HG02973 (cell line): ENCODE results near the gene MYO5C.
A peak's percentile ranks its signal among the peaks of the same experiment; 100 is the strongest.

Experiments used
- ATAC-seq: cut with Tn5 transposase; IDR thresholded peaks from one replicate; pipeline ENCODE4 v1.9.1; 2021; ENCODE audit warnings: moderate library complexity; ENCODE audit not compliant: unreplicated experiment

MYO5C gene

DNA sequence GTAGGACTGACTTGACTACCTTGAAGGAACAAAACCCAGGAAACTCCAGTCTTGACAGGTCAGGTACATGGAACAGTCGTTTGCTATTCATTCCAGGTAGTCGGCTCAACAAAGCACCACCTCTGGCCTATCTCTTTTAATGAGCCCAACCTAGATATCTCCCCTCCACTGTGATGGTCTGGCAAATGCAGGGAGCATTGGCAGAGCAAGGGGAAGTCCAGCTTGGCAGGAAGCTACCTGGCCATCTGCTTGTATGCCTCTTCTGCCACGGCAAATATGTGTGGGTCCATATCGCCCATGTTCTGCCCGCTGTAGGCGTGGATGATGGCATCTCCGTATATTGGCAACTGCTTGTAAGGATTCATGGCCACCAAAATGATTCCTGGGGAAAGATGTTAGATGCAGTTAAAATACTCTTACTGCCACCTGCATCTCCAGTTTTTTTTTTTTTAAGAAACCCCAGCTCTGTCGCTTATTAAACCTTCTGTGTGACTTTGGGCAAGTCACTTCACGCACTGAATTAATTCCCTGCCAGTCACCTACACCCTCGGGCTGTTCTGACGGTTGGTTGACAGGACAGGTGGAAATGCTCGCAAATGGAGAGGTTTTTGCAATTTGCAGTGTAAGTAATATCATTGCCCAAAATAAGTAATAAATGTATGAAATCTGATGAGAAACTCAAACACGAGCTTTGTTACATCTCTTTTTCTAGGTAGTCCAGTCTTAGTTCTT is 16.8 kb downstream of the MYO5C start:
- ATAC-seq: no peak

DNA sequence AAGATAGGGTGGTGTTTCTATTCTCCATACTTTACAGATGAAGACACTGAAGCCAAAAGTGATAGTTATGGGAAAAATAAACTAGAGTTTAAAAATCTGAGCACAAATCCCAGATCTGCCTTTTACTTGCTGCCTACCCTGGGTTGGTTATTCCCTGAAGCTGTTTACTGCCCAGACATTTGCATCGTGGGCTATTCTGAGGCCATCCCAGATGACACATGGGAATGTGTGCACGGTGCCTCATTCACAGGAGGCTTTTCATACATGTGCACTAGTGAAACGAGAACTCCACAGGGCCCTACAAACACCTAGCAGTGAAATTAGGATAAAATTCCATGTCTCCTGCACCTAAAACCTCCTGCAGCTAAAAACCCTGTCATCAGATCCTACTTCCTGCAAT is 17.5 kb downstream of the MYO5C start:
- no peak for ATAC-seq

DNA sequence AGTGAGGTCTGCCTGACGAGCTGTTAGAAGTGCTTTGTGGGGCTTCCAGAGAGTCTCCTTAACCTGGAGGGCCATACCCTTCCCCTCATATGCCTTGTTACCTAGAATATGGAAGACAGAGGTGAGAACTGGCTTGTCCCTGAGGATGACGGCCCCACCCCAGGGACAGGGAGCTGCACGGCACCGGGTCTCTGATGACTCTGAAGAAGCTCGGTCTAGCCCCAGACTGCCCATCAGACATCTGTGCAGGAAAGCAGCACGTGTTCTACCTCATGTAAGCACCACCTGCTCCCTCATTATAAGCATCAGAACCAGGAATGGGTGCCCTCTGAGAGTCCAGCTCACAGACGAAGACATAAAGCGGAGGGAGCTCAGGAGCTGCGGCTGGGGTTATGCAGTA is 18.0 kb downstream of the MYO5C start:
- no peak for ATAC-seq

DNA sequence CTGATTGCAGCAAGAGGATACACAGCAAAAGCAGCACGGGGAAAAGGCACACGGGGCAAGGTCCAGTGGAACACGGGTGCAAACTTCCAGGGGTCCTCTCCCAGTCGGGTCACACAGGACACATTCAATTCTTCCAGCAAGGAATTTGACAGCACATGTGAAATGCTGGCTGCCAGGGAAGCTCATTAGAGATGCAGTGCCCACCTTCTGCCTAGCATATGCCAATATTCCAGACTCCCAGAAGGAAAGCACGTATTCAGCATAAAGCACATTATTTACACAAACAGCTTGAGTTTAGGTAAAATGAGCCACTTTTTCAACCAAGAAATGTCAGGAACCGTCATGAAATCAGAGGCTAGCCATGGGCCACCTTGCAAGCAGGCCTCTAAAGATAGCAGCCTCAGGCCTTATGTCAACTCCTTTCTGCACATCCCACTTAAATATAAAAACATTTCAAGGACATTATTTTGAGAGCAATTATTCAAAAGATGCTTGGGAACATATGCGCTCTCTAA is 19.3 kb downstream of the MYO5C start:
- no peak for ATAC-seq

DNA sequence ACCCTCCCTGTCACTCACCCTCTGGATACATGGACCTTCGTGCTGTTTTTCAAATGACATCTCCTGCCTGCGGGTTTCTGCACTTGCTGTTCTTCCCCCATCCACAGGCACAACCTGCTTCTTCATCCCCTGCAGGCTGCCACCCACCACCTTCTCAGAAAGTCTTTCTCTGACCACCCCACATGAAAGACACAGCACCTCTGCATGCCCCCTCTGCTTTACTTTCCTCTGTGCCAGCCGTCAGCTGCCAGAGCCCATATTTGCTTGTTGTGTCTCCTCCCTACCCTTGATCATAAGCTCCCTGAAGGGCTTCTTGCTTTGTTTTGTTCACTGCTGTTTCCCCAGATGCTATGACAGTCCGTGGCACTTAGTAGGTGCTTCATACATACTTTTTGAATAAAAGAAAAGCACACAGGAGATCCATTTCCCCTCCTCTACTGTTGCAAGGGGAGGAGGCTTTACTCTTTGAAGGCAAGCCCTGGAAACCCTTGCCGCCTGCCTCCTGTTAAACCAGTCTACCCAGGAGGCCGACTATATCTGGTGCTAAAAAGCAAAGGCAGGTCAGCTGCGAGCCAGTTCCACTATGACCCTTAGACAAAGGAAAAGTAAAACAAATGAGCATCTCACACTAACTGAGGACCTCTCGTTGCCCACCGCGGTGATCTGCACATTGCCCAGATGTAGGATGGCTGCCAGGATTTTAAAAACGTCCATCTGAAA is 31.9 kb downstream of the MYO5C start:
- no peak for ATAC-seq

DNA sequence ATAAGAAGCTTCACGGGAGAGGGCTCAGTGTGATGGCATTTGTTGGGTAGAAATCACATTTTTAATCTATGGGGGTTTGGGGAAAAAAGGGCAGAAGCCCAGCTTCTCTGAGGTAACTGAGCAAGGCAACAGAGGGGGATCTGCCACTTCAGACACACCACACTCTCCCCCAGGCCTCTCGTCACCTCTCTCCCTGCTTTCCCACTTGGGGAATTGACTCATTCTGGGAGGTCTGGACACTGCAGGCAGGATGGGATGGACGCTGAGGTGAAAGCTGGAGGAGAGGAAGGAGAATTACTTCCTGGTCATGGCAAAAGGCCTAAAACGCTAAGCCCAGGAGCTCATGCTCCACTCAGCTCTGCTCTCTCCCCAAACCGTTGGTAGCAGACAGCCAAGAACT is 33.2 kb downstream of the MYO5C start:
- ATAC-seq: no peak

DNA sequence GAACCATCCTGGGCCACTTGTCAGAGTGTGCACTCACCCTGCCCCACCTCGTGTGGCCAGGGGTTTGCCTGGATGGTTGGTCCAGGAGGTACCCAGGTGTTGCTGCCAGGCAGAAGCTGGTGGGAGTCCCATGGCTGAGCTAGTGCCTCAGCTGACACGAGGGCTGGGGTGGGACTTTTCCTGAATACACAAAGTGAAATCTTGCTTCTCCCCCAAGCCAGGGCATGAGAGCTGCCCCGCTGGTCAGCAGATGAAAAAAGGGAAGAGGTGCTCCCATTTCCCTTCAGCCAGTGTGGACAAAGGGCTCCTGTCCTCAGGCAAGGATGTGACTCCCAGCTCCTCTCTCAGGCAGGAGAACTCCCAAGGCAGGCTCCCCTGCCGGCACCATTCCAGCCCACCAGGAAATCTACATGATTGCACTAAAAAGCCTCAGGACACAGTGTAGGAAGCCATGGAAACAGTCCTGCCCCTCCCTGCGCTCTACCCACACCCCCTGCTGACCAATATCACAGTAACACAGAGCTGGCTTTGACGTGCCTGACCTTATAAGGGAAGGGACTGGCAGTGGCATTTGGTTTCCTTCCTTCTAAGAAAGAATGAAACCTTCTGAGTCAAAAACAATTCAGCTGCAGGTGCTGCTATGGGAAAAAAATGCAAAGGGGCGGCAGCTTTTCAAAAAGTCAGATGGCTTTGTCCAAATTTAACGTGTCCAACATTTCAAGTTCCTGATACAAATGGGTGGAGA is 33.9 kb downstream of the MYO5C start:
- ATAC-seq: peak; percentile 99

DNA sequence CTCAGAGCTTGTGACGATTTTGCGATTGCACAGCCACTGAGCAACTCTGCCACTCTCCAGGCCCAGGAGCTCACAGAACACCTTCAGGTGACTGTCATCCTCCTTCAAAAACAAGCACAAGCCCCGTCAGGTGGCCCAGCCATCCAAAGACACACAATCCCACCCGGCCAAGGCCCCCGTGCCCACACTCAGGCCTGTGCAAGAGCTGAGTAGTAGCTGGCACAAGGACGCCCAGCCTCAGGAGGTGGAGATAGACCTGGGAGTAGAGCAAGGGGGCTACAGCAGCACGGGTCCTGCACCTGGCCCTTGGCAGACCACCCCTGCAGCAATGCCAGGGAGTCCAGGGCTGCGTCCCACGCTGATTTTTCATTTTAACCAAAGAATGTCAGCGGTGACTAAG is 34.6 kb downstream of the MYO5C start:
- no peak for ATAC-seq

DNA sequence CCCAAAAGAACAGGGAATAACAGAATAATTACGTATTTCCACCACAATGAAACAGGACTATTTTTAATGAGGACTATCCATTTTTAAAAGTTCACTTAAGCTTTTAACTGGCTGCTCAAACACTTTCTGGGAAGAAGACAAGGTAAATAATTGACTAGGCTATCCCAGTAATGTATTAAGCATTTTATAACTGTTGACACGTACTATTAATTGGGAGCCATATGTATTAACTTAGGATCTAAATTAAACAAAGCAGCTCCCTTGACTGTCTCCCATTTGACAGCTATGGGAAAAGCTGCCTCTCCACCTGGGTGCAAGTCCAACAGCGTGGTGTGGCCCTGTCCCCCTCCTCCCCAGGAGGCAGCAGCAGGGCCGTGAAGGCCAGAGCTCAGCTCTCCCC is 36.1 kb downstream of the MYO5C start:
- no peak for ATAC-seq

DNA sequence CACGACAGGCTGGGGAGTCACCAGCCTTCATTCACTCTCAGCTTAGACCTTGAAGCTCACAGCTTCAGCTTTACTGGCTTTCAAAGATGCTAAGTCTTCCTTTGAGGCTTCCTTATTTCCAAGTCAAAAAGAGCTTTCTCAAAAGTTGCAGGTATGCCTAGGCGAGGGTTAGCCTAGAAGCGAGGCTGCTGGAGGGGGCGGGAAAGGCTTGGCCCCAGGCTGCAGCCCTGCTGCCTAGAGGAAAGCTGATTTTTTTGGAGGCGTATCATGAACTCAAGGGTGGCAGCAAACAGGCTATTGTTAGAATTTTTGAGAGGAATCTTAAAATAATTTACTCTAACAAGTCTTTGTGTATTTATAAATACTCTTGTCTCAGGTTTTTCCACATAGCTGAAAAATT is 37.1 kb downstream of the MYO5C start:
- ATAC-seq: no peak

DNA sequence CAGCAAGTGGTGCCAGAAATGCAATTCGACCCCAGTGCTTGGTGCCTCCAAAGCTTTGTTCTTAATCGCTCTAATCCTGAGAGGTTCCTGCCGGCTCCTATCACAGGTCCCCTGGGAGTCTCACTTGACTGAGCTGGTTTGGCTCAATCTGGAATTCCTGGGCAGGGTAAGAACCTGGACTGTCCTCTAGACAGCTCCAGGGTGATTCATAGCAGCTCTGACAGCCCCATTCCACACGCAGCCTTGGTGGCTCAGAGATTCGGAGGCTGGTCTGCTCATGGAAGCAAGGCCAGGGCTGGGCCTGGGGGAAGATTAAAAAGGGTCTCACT is 37.9 kb downstream of the MYO5C start:
- no peak for ATAC-seq

DNA sequence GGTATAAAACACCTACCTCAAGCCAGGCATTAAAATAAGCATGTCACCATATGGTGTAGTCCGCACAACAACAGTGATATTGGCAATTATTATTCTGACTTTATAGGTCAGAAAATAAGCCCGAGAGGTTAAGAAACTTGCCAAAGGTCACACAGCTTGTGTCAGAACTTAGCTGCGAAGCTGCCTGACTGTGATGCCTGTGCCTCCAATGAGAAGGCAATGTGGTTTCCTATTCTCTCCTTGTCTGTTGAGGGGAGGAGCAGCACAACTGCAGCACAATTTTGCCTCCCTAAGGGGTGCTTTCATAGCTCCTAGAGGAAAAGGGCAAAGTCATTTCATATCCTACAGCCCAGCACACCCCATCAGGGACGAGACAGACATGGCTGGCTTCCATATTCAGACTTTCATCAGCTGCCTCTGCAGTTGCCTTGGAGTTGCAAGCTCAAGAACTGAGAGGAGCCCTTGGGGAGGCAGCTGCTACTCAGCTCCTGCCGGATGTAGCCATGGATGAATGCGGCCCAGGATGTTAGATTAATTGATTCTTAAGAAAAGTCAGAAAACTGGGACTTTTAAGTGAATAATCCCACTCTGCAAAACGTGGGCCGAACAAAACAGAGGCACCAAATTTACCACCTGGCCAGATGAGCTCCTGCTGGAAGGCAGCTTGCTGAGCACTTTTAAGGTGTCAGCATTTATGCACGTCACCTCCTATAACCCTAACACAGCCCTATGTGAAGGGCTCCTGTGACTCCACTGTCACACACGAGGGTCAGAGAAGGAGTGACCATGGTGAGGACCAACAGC is 38.5 kb downstream of the MYO5C start:
- no peak for ATAC-seq

DNA sequence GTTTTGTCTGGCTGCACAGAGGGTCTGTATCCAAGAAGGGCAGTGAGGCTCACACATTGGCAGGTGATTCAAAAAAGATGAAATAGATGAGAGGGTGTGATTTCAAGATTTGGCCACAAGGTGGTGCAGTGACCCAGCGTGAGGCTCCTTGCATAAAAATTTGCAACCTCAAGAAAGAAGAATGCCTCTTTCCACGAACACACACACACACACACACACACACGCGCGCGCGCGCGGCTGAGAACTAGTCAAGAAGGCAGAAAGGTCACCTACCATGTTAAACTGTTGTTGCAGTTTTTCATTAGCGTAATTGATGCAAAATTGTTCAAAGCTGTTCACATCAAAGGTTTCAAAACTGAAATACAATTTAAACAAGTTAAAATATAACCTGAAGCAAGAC is 39.2 kb downstream of the MYO5C start:
- no peak for ATAC-seq

DNA sequence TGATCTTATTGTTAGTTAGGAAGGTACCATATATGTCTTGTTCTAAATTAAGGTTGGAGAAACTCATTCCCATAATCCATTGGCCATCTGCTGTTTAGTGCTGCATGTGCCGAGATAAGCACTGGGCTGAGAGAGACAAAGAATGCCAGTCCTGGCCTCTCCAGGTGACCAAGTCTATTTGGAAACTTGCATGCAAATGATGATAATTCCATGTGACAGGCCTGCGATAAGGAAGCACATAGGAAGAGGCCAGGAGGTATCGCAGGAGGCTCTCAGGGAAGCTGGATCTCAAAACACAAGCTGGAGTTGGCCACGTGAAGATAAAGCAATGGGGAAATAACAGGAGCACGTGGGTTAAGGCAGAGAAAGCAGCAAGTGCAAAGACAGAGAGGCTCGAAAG is 39.7 kb downstream of the MYO5C start:
- ATAC-seq: no peak

DNA sequence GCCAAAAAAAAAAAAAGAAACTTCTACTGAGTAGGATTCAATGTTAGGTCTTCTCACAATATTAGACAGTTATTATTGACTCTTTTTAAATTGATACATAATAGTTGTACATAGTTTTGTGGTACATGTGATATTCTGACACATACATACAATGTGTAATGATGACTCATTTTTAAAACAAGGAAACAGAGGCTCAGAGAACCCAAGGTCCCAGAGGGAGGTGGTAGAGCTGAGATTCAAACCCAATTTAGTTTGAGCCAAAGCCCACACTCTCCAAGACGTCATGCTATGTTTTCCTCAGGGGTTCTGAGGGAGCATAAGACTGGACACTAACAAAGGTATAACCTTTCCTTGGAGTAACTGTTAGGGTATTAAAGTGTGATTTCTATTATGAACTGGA is 40.6 kb downstream of the MYO5C start:
- no peak for ATAC-seq

DNA sequence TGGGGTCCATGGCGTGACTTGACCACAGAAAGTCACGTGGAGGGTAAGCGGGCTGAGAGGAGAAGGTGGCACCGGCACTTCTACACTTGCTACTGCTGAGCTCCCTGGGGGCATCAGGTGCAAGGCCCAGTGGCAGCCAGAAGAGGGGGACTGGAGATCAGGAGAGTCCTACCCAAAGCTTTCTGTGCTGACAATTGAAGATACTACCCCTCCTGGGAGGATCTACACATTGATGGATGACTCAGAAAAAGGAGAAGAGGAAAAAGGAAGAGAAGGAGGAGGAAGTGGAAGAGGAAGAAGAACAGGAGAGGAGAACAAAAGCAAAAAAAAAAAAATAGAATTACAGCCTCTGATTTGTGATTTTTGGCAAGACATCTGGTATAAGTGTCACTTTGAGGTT is 41.2 kb downstream of the MYO5C start:
- no peak for ATAC-seq

DNA sequence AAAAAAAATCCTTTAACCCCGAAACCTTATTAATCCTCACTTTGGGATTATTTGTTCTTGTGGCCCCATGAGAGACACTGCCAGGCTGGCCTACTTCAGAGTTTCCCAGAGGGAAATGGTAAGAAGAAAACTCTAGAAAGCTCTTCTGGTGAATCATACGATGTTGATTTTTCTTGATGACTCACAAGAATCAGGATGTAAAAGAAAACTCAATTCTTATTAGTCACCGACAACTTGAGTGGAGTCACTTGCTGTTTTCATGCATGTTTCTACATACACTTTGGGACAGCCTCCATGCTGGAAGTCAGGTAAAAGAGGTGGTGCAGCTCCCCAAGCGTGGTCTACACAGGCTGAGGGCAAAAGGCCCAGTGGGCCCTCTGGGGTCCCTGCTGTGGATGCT is 42.8 kb downstream of the MYO5C start:
- ATAC-seq: no peak

DNA sequence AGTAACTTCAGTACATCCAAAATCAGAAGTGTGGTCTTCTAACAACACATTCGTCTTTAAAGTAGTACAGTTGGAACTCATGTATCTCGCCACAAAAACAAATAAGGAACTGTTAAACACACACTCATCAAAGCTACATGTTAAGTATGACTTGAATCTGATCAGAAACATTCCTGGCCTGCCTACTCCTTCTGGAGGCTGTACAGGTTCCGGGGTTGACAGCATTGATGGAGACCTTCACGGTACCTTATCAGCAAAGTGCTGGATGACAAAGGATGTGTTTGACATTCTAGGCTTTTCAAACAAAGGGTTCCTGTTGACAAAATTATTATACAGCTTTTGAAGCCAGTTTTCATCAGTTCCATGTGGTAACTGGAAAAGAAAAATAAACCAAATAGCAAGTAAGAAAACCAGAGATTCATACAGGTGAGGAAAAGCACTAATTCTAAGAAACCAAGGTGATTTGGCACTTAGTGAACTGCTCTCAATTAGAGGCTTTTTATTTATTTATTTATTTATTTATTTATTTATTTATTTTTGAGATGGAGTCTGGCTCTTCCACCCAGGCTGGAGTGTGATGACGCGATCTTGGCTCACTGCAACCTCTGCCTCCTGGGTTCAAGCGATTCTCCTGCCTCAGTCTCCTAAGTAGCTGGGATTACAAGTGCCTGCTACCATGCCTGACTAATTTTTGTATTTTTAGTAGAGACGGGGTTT is 44.3 kb downstream of the MYO5C start:
- ATAC-seq: no peak

DNA sequence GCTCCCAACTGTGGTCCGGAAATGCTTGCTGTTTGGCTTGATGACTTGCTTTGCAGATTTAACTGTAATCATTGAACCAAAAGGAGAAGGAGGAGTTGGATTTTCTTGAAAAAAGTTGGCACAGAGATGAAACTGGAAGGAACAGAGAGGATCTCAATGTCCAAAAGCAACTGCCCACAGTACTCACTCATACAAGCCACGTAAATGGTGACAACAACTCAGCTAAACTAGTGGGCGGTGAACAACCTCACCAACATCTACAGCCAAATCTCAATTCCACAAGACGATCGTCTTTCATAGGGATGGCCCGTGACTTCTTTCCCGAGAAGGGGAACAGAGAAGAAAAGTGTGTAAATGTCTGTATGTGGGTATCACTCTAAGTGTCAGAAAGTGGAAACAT is 48.1 kb downstream of the MYO5C start:
- no peak for ATAC-seq

DNA sequence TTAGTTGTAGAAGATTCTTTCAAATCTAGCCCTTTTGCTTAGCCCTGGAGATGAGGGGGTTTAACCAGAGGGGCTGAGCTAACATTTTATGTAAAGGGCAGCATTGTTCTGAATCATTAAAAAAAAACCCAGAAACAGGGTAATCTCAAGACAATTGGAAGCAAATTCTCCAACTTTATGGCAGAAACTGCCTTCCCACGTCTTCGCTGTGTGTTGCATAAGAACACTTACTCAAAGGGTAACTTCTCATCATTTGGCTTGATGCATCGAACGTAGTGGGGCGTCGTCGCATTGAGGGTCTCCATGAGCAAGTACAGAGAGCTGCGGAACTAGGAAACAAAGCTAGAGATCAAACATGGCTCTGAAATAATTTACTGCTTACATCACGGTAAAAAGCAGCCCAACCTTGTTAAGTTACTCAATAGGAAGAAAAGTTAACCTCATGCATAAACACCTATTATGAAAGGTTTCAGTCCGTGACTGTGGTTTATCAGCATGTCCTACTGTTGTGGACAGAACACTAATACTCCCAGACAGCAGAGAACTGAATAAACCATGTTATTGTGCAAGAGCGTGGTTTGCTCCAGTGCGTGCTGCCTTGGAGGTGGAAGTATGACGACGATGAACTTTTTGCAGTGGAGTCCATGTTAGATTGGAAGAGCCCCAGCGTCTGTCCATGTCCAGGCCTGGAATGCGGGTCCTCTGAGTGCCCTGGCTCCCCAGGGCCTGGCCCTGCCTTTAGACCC is 48.7 kb downstream of the MYO5C start:
- no peak for ATAC-seq
